HCT116 (cell line): ENCODE data around the gene GALNT18.
"Not testable (repeated sequence)": the region's sequence is repeated elsewhere in the genome, so short reads cannot be mapped to it uniquely, and the experiment has no call there.

Experiments
- EZH2 ChIP-seq: fragments of 200-600 bp; sonication (generic); IDR thresholded peaks from 2 replicates; pipeline ENCODE4 v1.6.1; 2017; ENCODE audit warnings: antibody characterized with exemption, mixed run types
- FOSL1 ChIP-seq: IDR thresholded peaks from 2 replicates; pipeline ENCODE4 v1.6.1; 2012; ENCODE audit warnings: low read depth
- POLR2A ChIP-seq: IDR thresholded peaks from 2 replicates; pipeline ENCODE4 v1.7.0; 2011; ENCODE audit warnings: borderline replicate concordance; ENCODE audit not compliant: insufficient read depth, insufficient read length; ENCODE audit errors: extremely low read depth
- TF ChIP-seq, protein P1 (sequence below): IDR thresholded peaks from 2 replicates; pipeline ENCODE4 v1.6.1; 2012

DNA sequence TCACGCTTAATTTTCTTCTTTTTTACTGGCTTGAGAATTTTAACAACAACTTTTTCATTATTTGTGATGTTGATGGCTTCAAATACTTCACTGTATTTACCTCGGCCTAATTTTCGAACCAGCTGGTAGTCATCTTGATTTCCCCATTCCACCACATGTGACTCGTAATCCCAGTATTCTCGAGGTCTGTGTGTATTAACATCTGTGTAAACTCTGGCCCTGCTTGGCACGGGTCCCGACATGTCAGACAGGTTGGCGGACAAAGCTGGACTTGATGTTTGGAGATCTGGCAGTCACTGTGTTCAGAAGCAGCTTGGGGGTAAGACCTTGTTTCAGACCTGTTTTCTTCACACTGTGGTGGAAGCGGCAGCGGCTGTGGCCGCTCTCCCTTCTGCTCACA, 268.9 kb downstream of the GALNT18 start, which contains the start of gene CSNK2A3:
- TF ChIP-seq POLR2A, EZH2, FOSL1: not testable (repeated sequence)
- TF ChIP-seq, protein P1, sequence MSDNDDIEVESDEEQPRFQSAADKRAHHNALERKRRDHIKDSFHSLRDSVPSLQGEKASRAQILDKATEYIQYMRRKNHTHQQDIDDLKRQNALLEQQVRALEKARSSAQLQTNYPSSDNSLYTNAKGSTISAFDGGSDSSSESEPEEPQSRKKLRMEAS: not testable (repeated sequence)
